HG03135 (cell line): Measurements from ENCODE around the gene R3HDM4.
A peak's percentile ranks its signal among the peaks of the same experiment; 100 is the strongest.

ENCODE experiments used
- ATAC-seq: cut with Tn5 transposase; IDR thresholded peaks from one replicate; pipeline ENCODE4 v1.9.1; 2021; ENCODE audit warnings: mild to moderate bottlenecking, moderate library complexity; ENCODE audit not compliant: unreplicated experiment

The R3HDM4 gene

DNA sequence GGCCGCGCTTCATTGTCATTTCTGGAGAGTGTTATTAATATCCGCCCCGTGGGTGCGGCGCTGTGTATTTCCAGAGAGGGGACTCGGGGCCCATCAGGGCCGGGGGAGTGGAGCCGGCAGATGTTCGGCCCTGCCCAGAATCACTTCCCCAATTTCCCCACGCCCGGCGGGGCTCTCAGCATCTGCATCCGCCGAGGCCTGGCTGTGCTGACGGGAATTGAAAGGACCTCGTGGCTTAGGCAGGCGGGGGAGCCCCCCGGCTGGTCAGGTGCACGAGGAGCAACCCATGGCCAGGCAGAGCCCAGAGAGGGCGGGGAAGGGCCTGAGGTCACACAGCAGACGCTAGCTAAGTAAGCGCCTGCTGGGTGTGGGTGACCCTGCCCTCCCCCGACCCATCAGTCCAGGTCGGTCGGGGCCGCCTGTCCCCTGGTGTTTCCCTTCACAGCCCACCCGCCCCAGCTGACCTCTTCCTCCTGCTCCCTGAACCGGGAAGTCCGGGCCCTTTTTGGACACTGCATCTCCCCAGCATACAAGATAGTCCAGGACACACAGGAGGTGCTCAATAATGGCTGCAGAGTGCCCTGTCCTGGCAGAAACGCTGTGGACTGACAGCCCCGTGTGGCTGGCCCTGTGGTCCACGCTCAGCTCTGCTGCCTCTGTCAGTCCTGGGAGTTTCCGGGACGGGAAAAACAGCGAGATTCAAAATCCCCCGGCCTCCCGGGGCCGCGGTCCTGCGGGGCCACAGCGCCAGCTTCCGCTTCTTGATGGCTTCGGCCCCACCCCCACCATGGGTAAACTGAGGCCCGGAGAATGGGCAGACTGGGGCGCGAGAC is 34.9 kb upstream of the R3HDM4 start:
- ATAC-seq, result peak; percentile 65

- ATAC-seq, result no peak
These were observed 34.2 kb upstream of the R3HDM4 start for GRCh38 chr19:947090-947706.

- ATAC-seq, result no peak
These were observed 32.6 kb upstream of the R3HDM4 start for GRCh38 chr19:945401-946252.

- ATAC-seq, result no peak
These were observed 31.7 kb upstream of the R3HDM4 start for GRCh38 chr19:944663-945241.

DNA sequence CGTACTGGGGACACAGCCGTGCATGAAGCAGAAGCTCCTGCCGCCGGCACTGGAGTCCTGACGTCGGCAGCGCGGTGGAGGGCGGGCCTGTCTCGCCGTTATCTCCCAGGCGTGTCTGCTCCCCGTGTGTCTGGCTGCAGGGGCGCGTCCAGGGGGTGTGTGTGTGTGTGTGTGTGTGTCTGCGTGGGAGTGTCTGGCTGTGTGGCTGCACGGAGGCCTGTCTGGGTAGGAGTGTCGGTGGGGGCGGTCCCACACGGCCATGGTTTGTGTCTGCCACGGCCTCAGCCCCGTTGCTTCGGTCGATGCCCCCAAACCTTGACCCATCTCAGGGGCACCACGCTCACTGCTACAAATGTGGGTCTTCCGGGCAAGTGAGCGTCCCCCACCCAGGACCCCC is 31.1 kb upstream of the R3HDM4 start:
- ATAC-seq, result no peak

GRCh38 chr19:943551-944170 is 30.6 kb upstream of the R3HDM4 start:
- ATAC-seq, result no peak

DNA sequence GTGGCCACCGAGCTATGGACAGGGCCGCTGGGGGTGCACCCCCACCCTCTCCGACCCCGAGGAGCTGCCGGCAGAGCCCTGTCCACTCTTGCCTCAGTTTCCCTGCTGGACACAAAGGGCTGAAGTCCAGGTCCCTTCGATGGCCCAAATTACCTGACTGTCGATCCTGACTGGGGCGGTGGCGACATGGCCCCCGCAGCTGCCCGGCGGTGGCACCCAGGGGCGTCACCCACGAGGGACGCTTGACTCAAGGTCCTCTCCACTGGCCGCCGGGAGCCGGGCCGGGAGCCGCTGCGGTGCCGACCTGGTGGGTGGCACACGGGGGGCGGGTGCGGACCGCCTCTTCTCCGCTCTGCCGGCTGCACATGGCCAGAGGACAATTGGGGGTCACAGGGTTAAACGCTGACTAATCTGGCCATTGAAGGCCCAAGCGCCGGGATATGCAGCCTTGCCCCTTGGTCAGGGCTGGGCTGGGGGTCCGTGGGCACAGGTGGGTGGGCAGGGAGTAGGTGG is 29.2 kb upstream of the R3HDM4 start:
- no peak for ATAC-seq

DNA sequence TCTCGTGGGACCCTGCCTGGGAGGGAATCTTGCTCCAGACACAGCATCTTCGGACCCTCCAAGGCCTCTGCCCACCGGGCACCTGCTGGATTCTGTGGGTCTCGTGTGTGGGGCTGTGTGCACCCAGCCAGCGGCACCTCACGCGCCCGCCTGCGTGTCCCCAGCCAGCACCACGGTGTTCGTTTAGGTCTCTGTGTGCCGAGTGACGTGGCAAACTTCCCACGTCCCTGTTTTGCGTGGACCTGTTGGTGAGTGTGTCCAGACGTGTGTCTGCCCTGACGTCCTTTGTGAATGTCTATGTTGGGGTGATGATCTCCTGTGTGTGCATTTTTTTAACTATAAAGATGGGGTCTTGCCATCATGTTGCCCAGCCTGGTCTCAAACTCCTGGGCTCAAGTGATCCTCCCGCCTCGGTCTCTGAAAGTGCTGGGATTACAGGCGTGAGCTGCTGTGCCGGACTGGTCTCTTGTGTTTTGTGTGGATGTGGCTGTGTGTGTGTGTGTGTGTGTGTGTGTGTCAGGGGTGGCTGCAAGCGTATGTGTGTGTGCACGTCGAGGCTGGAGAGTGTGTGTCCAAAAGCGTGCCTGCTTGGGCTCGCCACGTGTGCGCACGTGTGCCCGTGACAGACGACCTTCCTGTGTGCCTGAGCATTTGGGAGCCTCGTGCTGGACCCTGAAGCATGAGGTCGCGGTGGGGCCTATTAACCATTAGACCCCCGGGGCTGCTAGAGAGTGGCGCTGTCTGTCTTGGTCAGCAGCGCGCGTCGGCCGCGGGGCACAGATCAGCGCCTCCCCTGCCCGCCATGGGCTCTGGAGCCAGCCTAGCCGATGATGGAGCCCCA is 28.5 kb upstream of the R3HDM4 start:
- ATAC-seq, result no peak

DNA sequence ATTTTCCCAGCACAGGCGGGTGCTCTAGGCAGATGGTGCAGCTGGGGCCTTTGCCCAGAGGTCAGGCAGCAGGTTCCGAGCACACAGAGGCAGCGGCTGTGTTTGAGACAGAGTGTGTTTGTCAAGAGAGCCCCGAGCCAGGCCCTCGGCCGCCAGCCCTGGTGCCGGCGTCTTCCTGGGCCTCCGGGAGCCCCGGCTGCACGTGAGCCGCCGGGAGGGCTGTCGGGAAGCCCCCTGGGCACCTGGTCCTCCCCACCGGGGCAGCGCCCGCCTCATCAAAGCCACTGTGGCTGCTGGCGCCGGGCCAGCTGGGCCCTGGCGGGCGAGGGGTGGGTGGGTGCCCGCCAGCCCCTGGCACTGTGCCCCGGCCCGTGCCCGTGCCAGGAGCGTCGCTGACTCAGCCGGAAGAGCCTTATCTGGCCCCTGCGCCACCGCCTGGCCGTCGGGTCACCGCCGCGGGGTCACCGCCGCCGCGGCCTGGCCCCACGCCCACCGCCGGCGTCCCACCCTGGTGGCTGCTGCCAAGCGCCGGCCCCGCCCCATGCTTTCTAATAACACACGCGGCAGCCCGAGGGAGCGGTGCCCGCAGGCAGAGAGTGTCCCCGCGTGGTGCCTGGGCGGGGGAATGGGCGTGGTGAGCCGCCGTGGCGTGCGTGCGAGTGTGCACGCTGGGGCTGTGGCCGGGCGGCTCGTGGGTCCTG is 27.7 kb upstream of the R3HDM4 start:
- no peak for ATAC-seq

- no peak for ATAC-seq
These were observed 26.9 kb upstream of the R3HDM4 start for GRCh38 chr19:939922-940321.

- no peak for ATAC-seq
These were observed 26.4 kb upstream of the R3HDM4 start for GRCh38 chr19:939439-939838.

- ATAC-seq, result no peak
These were observed 25.4 kb upstream of the R3HDM4 start for GRCh38 chr19:938233-938923.

GRCh38 chr19:937259-937694 is 24.3 kb upstream of the R3HDM4 start:
- ATAC-seq, result no peak

- no peak for ATAC-seq
These were observed 23.1 kb upstream of the R3HDM4 start for GRCh38 chr19:936175-936546.

DNA sequence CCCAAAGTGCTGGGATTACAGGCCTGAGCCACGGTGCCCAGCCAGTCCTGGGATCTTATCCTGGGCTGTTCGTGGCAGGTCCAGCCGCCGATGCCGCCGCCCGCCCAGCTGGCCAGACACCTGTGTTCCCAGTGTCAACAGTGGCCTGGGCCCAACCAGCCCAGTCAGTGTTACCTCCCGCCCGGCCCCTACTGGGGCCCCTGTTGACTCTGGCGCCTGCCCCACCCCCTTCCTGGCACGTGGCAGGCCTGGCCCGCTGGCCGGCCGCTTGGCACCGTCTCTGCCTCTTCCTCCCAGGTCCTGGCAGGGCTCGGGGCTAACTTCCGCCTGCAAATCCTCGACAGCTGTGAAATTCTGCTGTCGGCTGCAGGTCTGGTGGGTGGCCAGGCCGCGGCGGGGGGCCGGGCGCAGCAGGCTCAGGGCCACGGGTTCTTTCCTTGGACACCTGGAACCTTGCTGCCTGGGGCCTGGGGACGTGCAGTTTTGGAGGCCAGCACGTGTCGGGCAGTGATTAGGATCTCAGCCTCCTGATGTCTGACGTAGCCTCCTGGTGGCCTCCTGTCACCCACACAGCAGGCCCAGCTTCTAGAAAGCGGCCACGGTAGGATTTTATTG is 22.0 kb upstream of the R3HDM4 start:
- ATAC-seq, result no peak

DNA sequence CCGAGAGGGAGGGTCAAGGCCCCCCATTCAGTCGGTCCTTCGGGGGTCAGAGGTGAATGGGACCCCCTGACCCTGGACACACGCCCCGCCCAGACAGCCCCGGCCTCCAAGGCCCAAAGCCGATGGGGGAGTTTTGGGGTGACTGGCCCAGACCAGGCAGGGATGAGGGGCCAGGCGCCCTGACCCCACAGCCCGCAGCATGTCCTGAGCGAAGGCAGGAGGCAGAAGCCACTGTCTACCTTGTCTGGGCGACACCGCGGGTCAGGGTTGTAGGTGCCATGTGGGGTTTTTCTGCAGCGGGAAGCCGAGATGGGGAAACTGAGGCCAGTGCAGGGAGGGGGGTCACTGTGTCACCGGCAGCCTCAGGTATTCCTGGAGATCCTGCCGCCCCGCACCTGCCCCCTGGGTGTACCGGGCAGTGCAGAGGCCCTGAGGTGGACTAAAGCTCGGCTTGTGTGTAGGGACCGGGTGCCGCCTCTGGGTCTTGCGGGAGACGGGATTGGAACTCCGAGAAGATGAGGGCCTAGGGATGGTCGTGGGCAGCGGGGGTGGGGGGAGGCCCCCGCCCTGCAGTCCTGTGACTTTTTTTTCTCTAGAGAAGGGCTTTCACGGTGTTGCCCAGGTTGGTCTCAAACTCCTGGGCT is 21.3 kb upstream of the R3HDM4 start:
- no peak for ATAC-seq

GRCh38 chr19:933553-933882 is 20.5 kb upstream of the R3HDM4 start:
- ATAC-seq, result no peak
